HG03457 (cell line): ENCODE results near the gene SERTM1.

ENCODE experiments used
- ATAC-seq: cut with Tn5 transposase; IDR thresholded peaks from one replicate; pipeline ENCODE4 v1.9.1; 2021; ENCODE audit warnings: moderate number of reproducible peaks; ENCODE audit not compliant: unreplicated experiment

SERTM1 gene

GRCh38 chr13:36673838-36674326 lies at the start of gene SERTM1:
TSS of gene SERTM1 (plus strand) at chr13:36674020. CDS start at chr13:36695079, 21,059 bp downstream.
- no peak for ATAC-seq

GRCh38 chr13:36628377-36629056 lies 45.3 kb upstream of the SERTM1 start:
- ATAC-seq: no peak

- no peak for ATAC-seq
Observed at GRCh38 chr13:36629057-36629385, 44.8 kb upstream of the SERTM1 start.

GRCh38 chr13:36630181-36630803 lies 43.5 kb upstream of the SERTM1 start:
- no peak for ATAC-seq

- no peak for ATAC-seq
Observed at GRCh38 chr13:36639610-36640009, 34.2 kb upstream of the SERTM1 start.

GRCh38 chr13:36650611-36651010 lies 23.2 kb upstream of the SERTM1 start:
- no peak for ATAC-seq

- no peak for ATAC-seq
Observed at GRCh38 chr13:36665630-36666029, 8.2 kb upstream of the SERTM1 start.

- no peak for ATAC-seq
Observed at GRCh38 chr13:36666477-36667229, 7.2 kb upstream of the SERTM1 start.

GRCh38 chr13:36668316-36668715 lies 5.5 kb upstream of the SERTM1 start:
- ATAC-seq: no peak

- ATAC-seq: no peak
Observed at GRCh38 chr13:36673352-36673751, 468 bp upstream of the SERTM1 start.

- ATAC-seq: no peak
Observed at GRCh38 chr13:36674337-36675212, 755 bp downstream of the SERTM1 start.

GRCh38 chr13:36675213-36675536 lies 1.4 kb downstream of the SERTM1 start:
- no peak for ATAC-seq

GRCh38 chr13:36680913-36681312 lies 7.1 kb downstream of the SERTM1 start:
- no peak for ATAC-seq

GRCh38 chr13:36681894-36682624 lies 8.2 kb downstream of the SERTM1 start:
- no peak for ATAC-seq

GRCh38 chr13:36683701-36684100 lies 9.9 kb downstream of the SERTM1 start:
- ATAC-seq: no peak

- no peak for ATAC-seq
Observed at GRCh38 chr13:36685927-36686326, 12.1 kb downstream of the SERTM1 start.

- no peak for ATAC-seq
Observed at GRCh38 chr13:36696410-36697010, 22.7 kb downstream of the SERTM1 start.

- no peak for ATAC-seq
Observed at GRCh38 chr13:36700170-36700569, 26.4 kb downstream of the SERTM1 start.

- ATAC-seq: no peak
Observed at GRCh38 chr13:36706755-36707154, 32.9 kb downstream of the SERTM1 start.
